Liver (tissue), 9 donors: ENCODE results near the gene S100A4. TPM values are rescaled to one million over a fixed set of nuclear protein-coding genes. Genes with fewer than 3 reads are reported as not detected.

ENCODE experiments used
- DNase-seq: peaks from one replicate; pipeline ENCODE4 v3.0.0-alpha.2; 2017; ENCODE audit warnings: low spot score
- H3K27ac ChIP-seq, 2 donors: one replicate each; pipeline ENCODE4 v1.7.0; 2013; ENCODE audit warnings: inconsistent platforms in 2 of 2, low read length in 2 of 2, control low read depth in 1 of 2, low read depth in 1 of 2, mild to moderate bottlenecking in 1 of 2
- H3K27me3 ChIP-seq, 4 donors: one replicate each; pipeline versions ENCODE4 v1.6.1 to v1.7.0; 2013; ENCODE audit warnings: low read length in 3 of 4, inconsistent platforms in 1 of 4, mild to moderate bottlenecking in 1 of 4, moderate library complexity in 1 of 4; ENCODE audit not compliant: control insufficient read depth in 4 of 4, insufficient read depth in 4 of 4
- H3K36me3 ChIP-seq, 4 donors: one replicate each; pipeline versions ENCODE4 v1.6.1 to v1.7.0; 2013; ENCODE audit warnings: low read length in 3 of 4, mild to moderate bottlenecking in 3 of 4, low read depth in 1 of 4, moderate library complexity in 1 of 4; ENCODE audit not compliant: control insufficient read depth in 4 of 4, insufficient read depth in 3 of 4
- H3K4me1 ChIP-seq, 4 donors: one replicate each; pipeline versions ENCODE4 v1.6.1 to v1.7.0; 2013; ENCODE audit warnings: low read length in 3 of 4, mild to moderate bottlenecking in 3 of 4, moderate library complexity in 1 of 4; ENCODE audit not compliant: control insufficient read depth in 4 of 4, insufficient read depth in 4 of 4
- H3K4me3 ChIP-seq, 3 donors: one replicate each; pipeline versions ENCODE4 v1.6.1 to v1.7.0; 2013; ENCODE audit warnings: low read length in 3 of 3, control low read depth in 1 of 3, low read depth in 1 of 3, mild to moderate bottlenecking in 1 of 3
- H3K9ac ChIP-seq, 2 donors: one replicate each; pipeline ENCODE4 v1.7.0; 2013; ENCODE audit warnings: low read length in 2 of 2, mild to moderate bottlenecking in 2 of 2, moderate library complexity in 2 of 2, control low read depth in 1 of 2, low read depth in 1 of 2
- H3K9me3 ChIP-seq, 4 donors: one replicate each; pipeline versions ENCODE4 v1.6.1 to v1.7.0; 2013; ENCODE audit warnings: low read length in 3 of 4; ENCODE audit not compliant: control insufficient read depth in 4 of 4
- ATF3 ChIP-seq: IDR thresholded peaks from 2 replicates; pipeline ENCODE4 v1.6.1; 2016; ENCODE audit warnings: antibody characterized with exemption
- CTCF ChIP-seq: fragments of 150-350 bp; IDR thresholded peaks from 2 replicates; pipeline ENCODE4 v1.5.1; 2017; ENCODE audit warnings: improper control_type of control experiment, low read depth, low read length; ENCODE audit not compliant: missing input control
- EGR1 ChIP-seq, 2 donors: IDR thresholded peaks; 2 replicates each; pipeline ENCODE4 v1.6.1; 2016 to 2018; ENCODE audit warnings: antibody characterized with exemption in 2 of 2, low read depth in 2 of 2
- FOXA2 ChIP-seq: IDR thresholded peaks from 2 replicates; pipeline ENCODE4 v1.6.1; 2016; ENCODE audit warnings: antibody characterized with exemption
- HNF4A ChIP-seq, 2 donors: conservative IDR thresholded peaks; 2 replicates each; pipeline ENCODE4 v1.6.1; 2016; ENCODE audit warnings: antibody characterized with exemption in 2 of 2, mild to moderate bottlenecking in 2 of 2
- HNF4G ChIP-seq: IDR thresholded peaks from 2 replicates; pipeline ENCODE4 v1.6.1; 2016; ENCODE audit warnings: antibody characterized with exemption
- MAX ChIP-seq: IDR thresholded peaks from 2 replicates; pipeline ENCODE4 v1.6.1; 2016; ENCODE audit warnings: antibody characterized with exemption
- NR2F2 ChIP-seq: IDR thresholded peaks from 2 replicates; pipeline ENCODE4 v1.6.1; 2016; ENCODE audit warnings: antibody characterized with exemption
- RAD21 ChIP-seq, 2 donors: IDR thresholded peaks; 2 replicates each; pipeline ENCODE4 v1.6.1; 2016; ENCODE audit warnings: antibody characterized with exemption in 2 of 2, mild to moderate bottlenecking in 2 of 2
- REST ChIP-seq: IDR thresholded peaks from 2 replicates; pipeline ENCODE4 v1.6.1; 2016; ENCODE audit warnings: antibody characterized with exemption, mild to moderate bottlenecking
- TAF1 ChIP-seq: conservative IDR thresholded peaks from 2 replicates; pipeline ENCODE4 v1.6.1; 2016; ENCODE audit warnings: antibody characterized with exemption, mild to moderate bottlenecking
- YY1 ChIP-seq: IDR thresholded peaks from 2 replicates; pipeline ENCODE4 v1.6.1; 2016; ENCODE audit warnings: antibody characterized with exemption, mild to moderate bottlenecking
- ZBTB33 ChIP-seq: IDR thresholded peaks from 2 replicates; pipeline ENCODE4 v1.6.1; 2016; ENCODE audit warnings: antibody characterized with exemption
- WGBS: extraction: QIAGEN DNeasy Blood & Tissue Kit; methylation state at CpG from one replicate; pipeline ENCODE4 v1.1.7; 2013; 5-methylcytosine and 5-hydroxymethylcytosine counted together
- polyA plus RNA-seq, 2 donors: library from polyadenylated mRNA; stranded (reverse) in 1 of 2; unstranded in 1 of 2; fragments of 200-250 nt in 1 of 2; fragments of >200 nt in 1 of 2; fragmentation: Nextera tagmentation in 1 of 2; extraction: Ambion mirVana in 1 of 2; gene quantifications; one replicate each; pipeline versions ENCODE4 v1.2.1 to v1.2.3, GENCODE V29; 2013 to 2015
- total RNA-seq, 2 donors: library from RNA; depleted of rRNA; stranded (reverse); fragments of >200 nt; gene quantifications; one replicate each; pipeline ENCODE4 v1.2.3, GENCODE V29; 2014
- donor health status: healthy.
- donor health status: healthy.
- donor health status: healthy.
- donor health status: healthy.
- donor health status: healthy.

S100A4 gene
- total and polyA plus RNA-seq, 4 donors: 4.8 to 69.8 (median 16.7) TPM

- H3K9me3 ChIP-seq: no peaks in the 10 kb centered on the region
- H3K36me3 ChIP-seq: no peaks in the 10 kb centered on the region
- WGBS: 86% methylated on average over 11 of the region's 11 CpGs
- H3K27me3 ChIP-seq: no peaks in the 10 kb centered on the region
- H3K9ac ChIP-seq: no peak within 1 kb of the TSS
- TF ChIP-seq EGR1 (IDR thresholded peaks at IDR 0.05; ENCODE audit: low read depth in 2 of 2) (no peak), ATF3 (no peak)
- no peak within 1 kb of the TSS for H3K4me3 ChIP-seq
- H3K27ac ChIP-seq: peak within 1 kb of the TSS in 1 of 2 donors; percentile 42
- no peak for DNase-seq
- H3K4me1 ChIP-seq: peaks cover 0 to 4% (median 2%) of the 10 kb centered on the region in 4 donors
These were observed 4.9 kb downstream of the S100A4 start, which contains the start of gene S100A5 for GRCh38 chr1:153540394-153541361. S100A5 (minus strand) TSS chr1:153540934; CDS start chr1:153540191, 743 bp downstream.

GRCh38 chr1:153539395-153540093 lies 6.1 kb downstream of the S100A4 start:
- Histone ChIP-seq H3K9me3 (no peaks in the 10 kb centered on the region), H3K36me3 (no peaks in the 10 kb centered on the region), H3K27me3 (no peaks in the 10 kb centered on the region), H3K9ac (no peak overlapping the region), H3K4me3 (no peak overlapping the region), H3K4me1 (peaks cover 0 to 4% (median 2%) of the 10 kb centered on the region in 4 donors), H3K27ac (no peak overlapping the region)
- TF ChIP-seq HNF4A (conservative IDR thresholded peaks at IDR 0.05) (no peak), NR2F2 (no peak), HNF4G (no peak)
- no peak for DNase-seq
- WGBS: 89% methylated on average over 4 of the region's 4 CpGs

GRCh38 chr1:153538315-153538821 lies 7.2 kb downstream of the S100A4 start:
- DNase-seq: no peak
- peaks cover 0 to 4% (median 2%) of the 10 kb centered on the region in 4 donors for H3K4me1 ChIP-seq
- 82% methylated on average over 6 of the region's 6 CpGs for WGBS

More at GRCh38 chr1:153538315-153538821, 7.2 kb downstream of the S100A4 start:
- H3K9me3 ChIP-seq: no peaks in the 10 kb centered on the region
- no peak overlapping the region for H3K9ac ChIP-seq
- no peak overlapping the region for H3K4me3 ChIP-seq
- no peaks in the 10 kb centered on the region for H3K27me3 ChIP-seq
- TF ChIP-seq ZBTB33: no peak
- no peak for TF ChIP-seq HNF4G
- TF ChIP-seq CTCF: no peak
- no peak for TF ChIP-seq HNF4A (conservative IDR thresholded peaks at IDR 0.05)
- no peak for TF ChIP-seq REST
- TF ChIP-seq YY1: no peak
- TF ChIP-seq RAD21 (IDR thresholded peaks at IDR 0.05): no peak
- TF ChIP-seq ATF3: no peak
- TF ChIP-seq TAF1: no peak
- no peak for TF ChIP-seq NR2F2
- TF ChIP-seq MAX: no peak
- no peak for TF ChIP-seq EGR1 (IDR thresholded peaks at IDR 0.05; ENCODE audit: low read depth in 2 of 2)
- no peak for TF ChIP-seq FOXA2
- H3K36me3 ChIP-seq: no peaks in the 10 kb centered on the region
- no peak overlapping the region for H3K27ac ChIP-seq
